ENCODE results near the gene BLVRB. TPM values are rescaled to one million over a fixed set of nuclear protein-coding genes. Genes with fewer than 3 reads are reported as not detected.

Gene BLVRB
- total RNA-seq, 1 experiment from 2014 or later = 246 TPM

- Histone ChIP-seq H3K4me3 (ENCODE audit: low read length) (peak overlapping the region; percentile 89), H3K79me2 (ENCODE audit: low read length) (peaks cover 17% of the 10 kb centered on the region), H3K4me2 (ENCODE audit: low read length) (peak overlapping the region; percentile 91), H3K9me2 (replicated peaks; ENCODE audit: low read length) (no peaks in the 10 kb centered on the region), H3K9ac (ENCODE audit: low read length) (no peak overlapping the region), H2AFZ (ENCODE audit: low read length) (peak overlapping the region; percentile 78), H3K9me3 (ENCODE audit: low read length) (no peaks in the 10 kb centered on the region), H3K36me3 (ENCODE audit: low read depth, low read length) (no peaks in the 10 kb centered on the region), H3K27ac (ENCODE audit: low read length) (no peak overlapping the region), H3K27me3 (ENCODE audit: low read length) (no peaks in the 10 kb centered on the region), H4K20me1 (ENCODE audit: low read length) (no peaks in the 10 kb centered on the region), H3F3A (ENCODE audit: low read length, unreplicated experiment) (no peaks in the 10 kb centered on the region), H3K4me1 (ENCODE audit: insufficient read depth, low read length) (peaks cover 20% of the 10 kb centered on the region)
- ATAC-seq (no peak), DNase-seq (no peak)
- intact Hi-C loops (cut with micrococcal nuclease) = no loop called here
- ChIA-PET POLR2A (ENCODE audit: unreplicated experiment) (interaction anchor here (0.5 to 1.0 kb wide), 4 partner anchors 45 to 251 kb away, joined by 3 to 9 read pairs (median 4); partner anchors contain the start of gene ITPKC), CTCF (interaction anchor here (1.4 to 2.6 kb wide), 2 partner anchors 55 to 137 kb away, joined by 8 to 18 read pairs; no protein-coding TSS in a partner anchor)
- TF ChIP-seq EZH2phosphoT487 (IDR thresholded peaks at IDR 0.05; ENCODE audit: borderline replicate concordance, low read length) = no peak
- no peak for TF ChIP-seq EZH2 (IDR thresholded peaks at IDR 0.05; ENCODE audit: low read length, unreplicated experiment)
- no peak for TF ChIP-seq CTCF (conservative IDR thresholded peaks at IDR 0.05; ENCODE audit: low read depth, low read length)
- BruUV-seq (replicated peaks) = TSS peak; percentile 69
Measured at GRCh38 chr19:40466219-40466984, 857 bp upstream of the BLVRB start.

- no peaks in the 10 kb centered on the region for H3K9me2 ChIP-seq (replicated peaks; ENCODE audit: low read length)
- H4K20me1 ChIP-seq (ENCODE audit: low read length) = no peaks in the 10 kb centered on the region
- H3K4me2 ChIP-seq (ENCODE audit: low read length) = peak overlapping the region; percentile 91
- peak overlapping the region; percentile 86 for H2AFZ ChIP-seq (ENCODE audit: low read length)
- H3F3A ChIP-seq (ENCODE audit: low read length, unreplicated experiment) = no peaks in the 10 kb centered on the region
- DNase-seq (peak; percentile 39), ATAC-seq (peak; percentile 1)
- H3K36me3 ChIP-seq (ENCODE audit: low read depth, low read length) = no peaks in the 10 kb centered on the region
- ChIA-PET POLR2A (ENCODE audit: unreplicated experiment) (interaction anchor here (0.5 to 1.0 kb wide), 4 partner anchors 25 to 672 kb away, joined by 3 to 9 read pairs (median 4); no protein-coding TSS in a partner anchor), CTCF (interaction anchor here (1.4 to 2.6 kb wide), 2 partner anchors 56 to 138 kb away, joined by 8 to 18 read pairs; no protein-coding TSS in a partner anchor)
- H3K27me3 ChIP-seq (ENCODE audit: low read length) = no peaks in the 10 kb centered on the region
- peak overlapping the region; percentile 70 for H3K27ac ChIP-seq (ENCODE audit: low read length)
- intact Hi-C loops (cut with micrococcal nuclease) = loop anchor here (2.0 kb wide), 1 partner anchor 134 kb away; no protein-coding TSS in a partner anchor
- peak overlapping the region; percentile 76 for H3K9ac ChIP-seq (ENCODE audit: low read length)
- H3K4me3 ChIP-seq (ENCODE audit: low read length) = peak overlapping the region; percentile 89
- BruUV-seq (replicated peaks) = TSS peak; percentile 90
- H3K79me2 ChIP-seq (ENCODE audit: low read length) = peaks cover 20% of the 10 kb centered on the region
- H3K9me3 ChIP-seq (ENCODE audit: low read length) = no peaks in the 10 kb centered on the region
- peaks cover 20% of the 10 kb centered on the region for H3K4me1 ChIP-seq (ENCODE audit: insufficient read depth, low read length)
- no peak for TF ChIP-seq EZH2 (IDR thresholded peaks at IDR 0.05; ENCODE audit: low read length, unreplicated experiment)
- no peak for TF ChIP-seq CTCF (conservative IDR thresholded peaks at IDR 0.05; ENCODE audit: low read depth, low read length)
- no peak for TF ChIP-seq EZH2phosphoT487 (IDR thresholded peaks at IDR 0.05; ENCODE audit: borderline replicate concordance, low read length)
Measured at GRCh38 chr19:40465025-40465556, 454 bp downstream of the BLVRB start.

All from PC-3 (cell line).